Suprapubic skin (tissue), 3 donors: ENCODE measurements around the gene METTL16.

ENCODE experiments used
- CTCF ChIP-seq, 2 donors: fragments of 200-600 bp in 1 of 2; fragments of 450-650 bp in 1 of 2; sonication (generic) in 1 of 2; IDR thresholded peaks; one replicate each; pipeline ENCODE4 v1.5.1; 2016 to 2019; ENCODE audit warnings: antibody characterized with exemption in 2 of 2, mild to moderate bottlenecking in 1 of 2, moderate library complexity in 1 of 2
- POLR2A ChIP-seq, 2 donors: fragments of 450-650 bp; IDR thresholded peaks; one replicate each; pipeline ENCODE4 v1.6.1; 2017; ENCODE audit warnings: antibody characterized with exemption in 2 of 2, mild to moderate bottlenecking in 2 of 2, moderate library complexity in 2 of 2

- TF ChIP-seq POLR2A (IDR thresholded peaks at IDR 0.05), result no peak
- TF ChIP-seq CTCF (IDR thresholded peaks at IDR 0.05), result no peak
Measured at GRCh38 chr17:2436316-2436905, 75.3 kb downstream of the METTL16 start.
